ENCODE results near the gene SND1. TPM values are rescaled to one million over a fixed set of nuclear protein-coding genes. Genes with fewer than 3 reads are reported as not detected.

Gene SND1
- total and polyA plus RNA-seq, 3 experiments from 2014 or later: 121 to 203 (median 198) TPM

DNA sequence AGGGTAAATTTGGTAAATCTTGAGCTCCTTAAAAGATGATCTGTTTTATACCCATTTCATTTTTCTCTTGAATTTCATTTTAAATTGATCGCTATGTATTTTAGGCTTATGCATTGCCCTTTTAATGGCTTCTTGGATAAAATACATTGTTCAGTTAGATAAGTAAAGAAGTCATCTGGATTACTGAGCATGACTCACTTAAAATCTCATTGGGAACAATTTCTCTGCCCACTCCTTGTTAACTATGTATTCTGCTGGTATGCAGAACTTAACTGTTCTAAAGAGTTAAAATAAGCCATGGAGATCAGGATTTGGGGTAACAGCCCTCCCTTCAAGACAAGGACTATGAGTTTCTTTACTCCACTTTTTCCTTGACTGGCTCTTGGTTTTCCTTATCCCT lies 134.2 kb downstream of the SND1 start:
- Histone ChIP-seq H3K27ac (ENCODE audit: low read depth, low read length) (no peak overlapping the region), H3K4me3 (ENCODE audit: low read length) (no peak overlapping the region), H3K4me1 (ENCODE audit: insufficient read depth, low read length) (no peaks in the 10 kb centered on the region), H3K9me3 (ENCODE audit: low read length) (no peaks in the 10 kb centered on the region), H3K27me3 (ENCODE audit: insufficient read depth, low read length, poor library complexity, severe bottlenecking) (no peaks in the 10 kb centered on the region), H3K36me3 (ENCODE audit: insufficient read depth, low read length) (no peaks in the 10 kb centered on the region)
- ChIA-PET CTCF (no interaction called here), POLR2A (no interaction called here)
- peaks cover 0 to 8% (median 2%) of the 10 kb centered on the region in 3 donors for H3K36me3 Mint-ChIP-seq
- H3K27me3 Mint-ChIP-seq: no peaks in the 10 kb centered on the region
- H3K4me1 Mint-ChIP-seq: peaks cover 42 to 72% (median 69%) of the 10 kb centered on the region in 3 donors
- H3K4me3 Mint-ChIP-seq: no peak overlapping the region
- H3K9me3 Mint-ChIP-seq: no peaks in the 10 kb centered on the region
- DNase-seq: no peak
- no peak overlapping the region for H3K27ac Mint-ChIP-seq

- H3K4me1 Mint-ChIP-seq: peaks cover 48 to 73% (median 72%) of the 10 kb centered on the region in 3 donors
Measured at GRCh38 chr7:127789031-127789430, 137.0 kb downstream of the SND1 start.

GRCh38 chr7:127791446-127792189 lies 139.6 kb downstream of the SND1 start:
- Mint-ChIP-seq H3K27me3 (no peaks in the 10 kb centered on the region), H3K36me3 (peaks cover 0 to 12% (median 4%) of the 10 kb centered on the region in 3 donors), H3K9me3 (no peaks in the 10 kb centered on the region), H3K27ac (peak overlapping the region in 1 of 8 donors; percentile 13), H3K4me1 (peaks cover 51 to 75% (median 70%) of the 10 kb centered on the region in 3 donors), H3K4me3 (no peak overlapping the region)
- ChIA-PET POLR2A (no interaction called here), CTCF (interaction anchor here (1.3 to 1.9 kb wide), 3 partner anchors 10 to 45 kb away, joined by 4 to 6 read pairs (median 4); no protein-coding TSS in a partner anchor)
- Histone ChIP-seq H3K36me3 (ENCODE audit: insufficient read depth, low read length) (no peaks in the 10 kb centered on the region), H3K27me3 (ENCODE audit: insufficient read depth, low read length, poor library complexity, severe bottlenecking) (no peaks in the 10 kb centered on the region), H3K4me1 (ENCODE audit: insufficient read depth, low read length) (no peaks in the 10 kb centered on the region), H3K9me3 (ENCODE audit: low read length) (no peaks in the 10 kb centered on the region), H3K27ac (ENCODE audit: low read depth, low read length) (no peak overlapping the region), H3K4me3 (ENCODE audit: low read length) (no peak overlapping the region)
- no peak for DNase-seq

More at GRCh38 chr7:127789031-127789430, 137.0 kb downstream of the SND1 start:
- ChIA-PET CTCF (interaction anchor here (1.3 kb wide), 1 partner anchor 16 kb away, joined by 4 read pairs; no protein-coding TSS in a partner anchor), POLR2A (no interaction called here)
- no peaks in the 10 kb centered on the region for H3K27me3 Mint-ChIP-seq
- H3K9me3 Mint-ChIP-seq: no peaks in the 10 kb centered on the region
- H3K36me3 ChIP-seq (ENCODE audit: insufficient read depth, low read length): no peaks in the 10 kb centered on the region
- no peaks in the 10 kb centered on the region for H3K9me3 ChIP-seq (ENCODE audit: low read length)
- no peak overlapping the region for H3K4me3 Mint-ChIP-seq
- H3K36me3 Mint-ChIP-seq: peaks cover 0 to 8% (median 4%) of the 10 kb centered on the region in 3 donors
- no peaks in the 10 kb centered on the region for H3K4me1 ChIP-seq (ENCODE audit: insufficient read depth, low read length)
- H3K4me3 ChIP-seq (ENCODE audit: low read length): no peak overlapping the region
- H3K27ac ChIP-seq (ENCODE audit: low read depth, low read length): no peak overlapping the region
- H3K27ac Mint-ChIP-seq: peak overlapping the region in 1 of 8 donors; percentile 87
- H3K27me3 ChIP-seq (ENCODE audit: insufficient read depth, low read length, poor library complexity, severe bottlenecking): no peaks in the 10 kb centered on the region
- no peak for DNase-seq

DNA sequence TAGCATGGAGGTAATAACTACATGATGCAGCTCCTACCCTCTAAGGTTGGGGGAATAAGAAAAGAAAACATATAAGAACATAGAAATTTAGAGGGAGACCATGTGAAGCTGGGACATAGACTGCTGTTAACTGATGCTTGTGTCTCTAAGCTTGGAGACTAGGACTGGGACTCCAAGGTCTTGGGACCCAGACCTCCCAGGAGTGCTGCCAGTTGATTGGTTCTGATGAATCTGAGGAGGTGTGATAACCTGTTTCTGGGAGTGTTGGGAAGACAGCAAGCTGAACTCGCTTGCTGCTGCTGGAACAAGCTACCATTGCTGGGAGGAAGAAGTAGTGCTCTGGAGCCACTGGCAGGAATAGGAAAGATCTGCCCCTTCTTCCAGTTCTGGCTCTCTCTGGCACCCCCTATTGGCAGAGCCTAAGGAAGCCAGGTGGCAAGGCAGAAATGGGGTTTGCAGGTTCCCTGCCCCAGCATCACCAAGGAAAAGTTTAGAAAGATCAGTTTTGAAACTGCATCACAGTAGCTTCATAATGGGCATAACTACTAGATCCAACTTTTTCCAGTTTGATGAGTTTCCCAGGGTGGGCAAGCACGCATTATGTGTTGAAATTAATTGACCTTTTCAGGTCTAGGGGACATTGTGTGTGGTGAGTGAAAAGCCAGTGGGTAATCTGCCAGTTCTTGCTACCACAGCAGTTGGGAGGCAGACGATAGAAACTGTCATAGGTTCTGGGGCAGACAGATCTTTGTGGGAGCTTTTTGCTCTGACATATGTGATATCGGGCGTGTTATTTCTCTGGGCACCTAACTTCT lies 140.7 kb downstream of the SND1 start:
- Histone ChIP-seq H3K4me1 (ENCODE audit: insufficient read depth, low read length) (peaks cover under 1% of the 10 kb centered on the region), H3K4me3 (ENCODE audit: low read length) (no peak overlapping the region), H3K27ac (ENCODE audit: low read depth, low read length) (no peak overlapping the region), H3K27me3 (ENCODE audit: insufficient read depth, low read length, poor library complexity, severe bottlenecking) (no peaks in the 10 kb centered on the region), H3K36me3 (ENCODE audit: insufficient read depth, low read length) (no peaks in the 10 kb centered on the region), H3K9me3 (ENCODE audit: low read length) (no peaks in the 10 kb centered on the region)
- ChIA-PET CTCF (interaction anchor here (1.3 to 1.9 kb wide), 3 partner anchors 9 to 44 kb away, joined by 4 to 6 read pairs (median 4); no protein-coding TSS in a partner anchor), POLR2A (no interaction called here)
- peaks cover 0 to 12% (median 4%) of the 10 kb centered on the region in 3 donors for H3K36me3 Mint-ChIP-seq
- H3K4me3 Mint-ChIP-seq: no peak overlapping the region
- H3K27me3 Mint-ChIP-seq: no peaks in the 10 kb centered on the region
- peak in 1 of 5 donors; percentile 12 for DNase-seq
- H3K27ac Mint-ChIP-seq: no peak overlapping the region
- peaks cover 44 to 69% (median 67%) of the 10 kb centered on the region in 3 donors for H3K4me1 Mint-ChIP-seq
- H3K9me3 Mint-ChIP-seq: no peaks in the 10 kb centered on the region

DNA sequence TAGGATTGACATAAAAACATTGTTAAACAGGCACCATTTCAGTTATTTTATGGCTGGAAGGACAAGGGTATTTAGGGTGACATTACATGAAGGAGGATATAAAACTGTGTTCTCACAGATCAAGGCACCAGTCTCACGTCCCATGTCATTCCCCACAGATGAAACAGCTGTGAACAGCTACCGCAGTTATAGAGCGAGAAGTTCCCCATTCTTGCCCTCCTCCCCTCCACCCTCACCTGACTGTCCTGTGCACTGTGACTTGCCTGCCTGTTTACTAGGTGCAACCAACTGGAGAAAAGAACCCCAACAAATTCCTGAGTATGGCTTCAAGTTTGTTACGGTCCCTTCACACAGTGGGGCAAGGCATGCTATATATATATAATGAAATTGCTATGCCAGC lies 141.6 kb downstream of the SND1 start:
- H3K27ac ChIP-seq (ENCODE audit: low read depth, low read length): no peak overlapping the region
- Mint-ChIP-seq H3K27me3 (no peaks in the 10 kb centered on the region), H3K9me3 (no peaks in the 10 kb centered on the region), H3K36me3 (peaks cover 0 to 14% (median 4%) of the 10 kb centered on the region in 3 donors), H3K4me3 (no peak overlapping the region), H3K27ac (peak overlapping the region in 1 of 8 donors; percentile 28), H3K4me1 (peaks cover 48 to 69% (median 67%) of the 10 kb centered on the region in 3 donors)
- no peaks in the 10 kb centered on the region for H3K36me3 ChIP-seq (ENCODE audit: insufficient read depth, low read length)
- DNase-seq: no peak
- H3K27me3 ChIP-seq (ENCODE audit: insufficient read depth, low read length, poor library complexity, severe bottlenecking): no peaks in the 10 kb centered on the region
- CTCF ChIA-PET: interaction anchor here (1.9 kb wide), 1 partner anchor 8 kb away, joined by 4 read pairs; no protein-coding TSS in a partner anchor
- H3K4me3 ChIP-seq (ENCODE audit: low read length): no peak overlapping the region
- no peaks in the 10 kb centered on the region for H3K9me3 ChIP-seq (ENCODE audit: low read length)
- peaks cover 7% of the 10 kb centered on the region for H3K4me1 ChIP-seq (ENCODE audit: insufficient read depth, low read length)
- POLR2A ChIA-PET: no interaction called here

DNA sequence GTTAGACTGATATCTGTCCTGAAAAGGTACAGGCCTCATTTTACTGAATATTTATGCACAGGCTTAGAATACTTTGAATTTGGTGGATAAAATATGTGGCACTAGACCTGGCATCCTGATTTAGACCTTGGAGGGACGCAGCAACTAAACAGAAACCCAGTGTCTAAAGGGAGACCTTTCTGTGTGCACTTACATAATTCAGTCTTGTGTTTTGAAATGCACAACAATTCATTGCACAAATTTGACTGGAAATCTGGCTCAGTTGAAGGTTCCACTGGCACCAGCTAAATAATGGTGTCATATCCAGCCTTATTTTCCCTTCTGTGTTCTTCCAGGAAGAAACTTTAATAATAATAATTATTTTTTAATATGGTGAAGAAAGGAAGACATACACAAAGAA lies 142.1 kb downstream of the SND1 start:
- H3K36me3 ChIP-seq (ENCODE audit: insufficient read depth, low read length): no peaks in the 10 kb centered on the region
- H3K4me1 ChIP-seq (ENCODE audit: insufficient read depth, low read length): peaks cover 12% of the 10 kb centered on the region
- H3K9me3 Mint-ChIP-seq: no peaks in the 10 kb centered on the region
- no peaks in the 10 kb centered on the region for H3K27me3 Mint-ChIP-seq
- CTCF ChIA-PET: interaction anchor here (1.3 kb wide), 1 partner anchor 86 kb away, joined by 3 read pairs; no protein-coding TSS in a partner anchor
- no peak overlapping the region for H3K27ac Mint-ChIP-seq
- no peak overlapping the region for H3K27ac ChIP-seq (ENCODE audit: low read depth, low read length)
- peaks cover 45 to 68% (median 64%) of the 10 kb centered on the region in 3 donors for H3K4me1 Mint-ChIP-seq
- POLR2A ChIA-PET: no interaction called here
- H3K27me3 ChIP-seq (ENCODE audit: insufficient read depth, low read length, poor library complexity, severe bottlenecking): no peaks in the 10 kb centered on the region
- H3K4me3 ChIP-seq (ENCODE audit: low read length): no peak overlapping the region
- peaks cover 0 to 14% (median 4%) of the 10 kb centered on the region in 3 donors for H3K36me3 Mint-ChIP-seq
- no peaks in the 10 kb centered on the region for H3K9me3 ChIP-seq (ENCODE audit: low read length)
- no peak for DNase-seq
- H3K4me3 Mint-ChIP-seq: no peak overlapping the region

DNA sequence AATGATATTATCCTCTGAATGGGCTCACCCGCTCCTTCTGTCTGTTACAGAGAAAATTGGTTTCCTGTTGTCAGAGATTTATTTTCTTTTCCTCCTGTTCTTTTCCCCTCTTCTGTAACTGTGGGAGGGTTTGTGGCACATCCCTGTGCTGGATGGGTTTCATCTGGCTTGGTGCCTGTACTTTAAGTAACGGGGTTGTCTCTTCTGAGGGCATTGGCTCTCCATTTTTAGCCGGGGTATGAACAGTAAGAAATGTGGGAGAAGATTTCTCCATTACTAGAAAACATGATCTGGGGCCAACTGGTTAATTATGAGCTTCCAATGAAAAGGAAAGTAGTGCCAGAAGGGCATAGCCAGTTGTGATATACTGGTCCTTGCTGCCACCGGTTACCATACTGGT lies 142.6 kb downstream of the SND1 start:
- Histone ChIP-seq H3K36me3 (ENCODE audit: insufficient read depth, low read length) (no peaks in the 10 kb centered on the region), H3K4me3 (ENCODE audit: low read length) (no peak overlapping the region), H3K27ac (ENCODE audit: low read depth, low read length) (no peak overlapping the region), H3K9me3 (ENCODE audit: low read length) (no peaks in the 10 kb centered on the region), H3K4me1 (ENCODE audit: insufficient read depth, low read length) (peaks cover 16% of the 10 kb centered on the region), H3K27me3 (ENCODE audit: insufficient read depth, low read length, poor library complexity, severe bottlenecking) (no peaks in the 10 kb centered on the region)
- no peaks in the 10 kb centered on the region for H3K9me3 Mint-ChIP-seq
- H3K27me3 Mint-ChIP-seq: no peaks in the 10 kb centered on the region
- H3K27ac Mint-ChIP-seq: peak overlapping the region in 2 of 8 donors; percentile 13 to 57
- no peak for DNase-seq
- peak overlapping the region in 1 of 7 donors; percentile 6 for H3K4me3 Mint-ChIP-seq
- peaks cover 0 to 14% (median 3%) of the 10 kb centered on the region in 3 donors for H3K36me3 Mint-ChIP-seq
- ChIA-PET CTCF (interaction anchor here (1.3 to 1.7 kb wide), 2 partner anchors 86 to 134 kb away, joined by 3 to 4 read pairs; no protein-coding TSS in a partner anchor), POLR2A (no interaction called here)
- peaks cover 48 to 68% (median 63%) of the 10 kb centered on the region in 3 donors for H3K4me1 Mint-ChIP-seq

Data from CD8-positive, alpha-beta memory T cell (primary cell).